ENCODE measurements around the gene CFTR.
"Not testable (repeated sequence)": the region's sequence is repeated elsewhere in the genome, so short reads cannot be mapped to it uniquely, and the experiment has no call there.

CFTR gene

GRCh38 chr7:117704063-117704462, 224.2 kb downstream of the CFTR start:
- no peak for DNase-seq (ENCODE audit: low spot score)
- in situ Hi-C loops (cut with MboI; ENCODE audit: low pct_unique_long_range_greater_than_20kb, low sequenced_read_pairs, unreplicated experiment): loop anchor here (25.0 kb wide), 1 partner anchor 242 kb away; no protein-coding TSS in a partner anchor
- TF ChIP-seq CTCF (IDR thresholded peaks at IDR 0.05; ENCODE audit: extremely low read depth, insufficient read depth, missing control alignments): no peak

GRCh38 chr7:117705630-117706029, 225.8 kb downstream of the CFTR start:
- in situ Hi-C loops (cut with MboI; ENCODE audit: low pct_unique_long_range_greater_than_20kb, low sequenced_read_pairs, unreplicated experiment): loop anchor here (25.0 kb wide), 1 partner anchor 243 kb away; no protein-coding TSS in a partner anchor
- TF ChIP-seq CTCF (IDR thresholded peaks at IDR 0.05; ENCODE audit: extremely low read depth, insufficient read depth, missing control alignments): no peak

GRCh38 chr7:117706210-117706609, 226.4 kb downstream of the CFTR start:
- no peak for TF ChIP-seq CTCF (IDR thresholded peaks at IDR 0.05; ENCODE audit: extremely low read depth, insufficient read depth, missing control alignments)
- in situ Hi-C loops (cut with MboI; ENCODE audit: low pct_unique_long_range_greater_than_20kb, low sequenced_read_pairs, unreplicated experiment): loop anchor here (25.0 kb wide), 1 partner anchor 244 kb away; no protein-coding TSS in a partner anchor
- DNase-seq (ENCODE audit: low spot score): no peak

More at GRCh38 chr7:117705630-117706029, 225.8 kb downstream of the CFTR start:
- DNase-seq (ENCODE audit: low spot score): no peak

- in situ Hi-C loops (cut with MboI; ENCODE audit: low pct_unique_long_range_greater_than_20kb, low sequenced_read_pairs, unreplicated experiment): loop anchor here (25.0 kb wide), 1 partner anchor 245 kb away; no protein-coding TSS in a partner anchor
- no peak for TF ChIP-seq CTCF (IDR thresholded peaks at IDR 0.05; ENCODE audit: extremely low read depth, insufficient read depth, missing control alignments)
- DNase-seq (ENCODE audit: low spot score): no peak
These were observed 227.3 kb downstream of the CFTR start for GRCh38 chr7:117707080-117707479.

- DNase-seq (ENCODE audit: low spot score): not testable (repeated sequence)
- in situ Hi-C loops (cut with MboI; ENCODE audit: low pct_unique_long_range_greater_than_20kb, low sequenced_read_pairs, unreplicated experiment): loop anchor here (25.0 kb wide), 1 partner anchor 246 kb away; no protein-coding TSS in a partner anchor
These were observed 228.3 kb downstream of the CFTR start for GRCh38 chr7:117708173-117708572.

GRCh38 chr7:117711556-117711955, 231.7 kb downstream of the CFTR start:
- no peak for TF ChIP-seq CTCF (IDR thresholded peaks at IDR 0.05; ENCODE audit: extremely low read depth, insufficient read depth, missing control alignments)
- DNase-seq (ENCODE audit: low spot score): no peak
- in situ Hi-C loops (cut with MboI; ENCODE audit: low pct_unique_long_range_greater_than_20kb, low sequenced_read_pairs, unreplicated experiment): loop anchor here (25.0 kb wide), 1 partner anchor 249 kb away; no protein-coding TSS in a partner anchor

GRCh38 chr7:117715784-117716445, 236.1 kb downstream of the CFTR start:
- in situ Hi-C loops (cut with MboI; ENCODE audit: low pct_unique_long_range_greater_than_20kb, low sequenced_read_pairs, unreplicated experiment): loop anchor here (25.0 kb wide), 1 partner anchor 254 kb away; no protein-coding TSS in a partner anchor
- TF ChIP-seq CTCF (IDR thresholded peaks at IDR 0.05; ENCODE audit: extremely low read depth, insufficient read depth, missing control alignments): peak; percentile 59
- peak; percentile 48 for DNase-seq (ENCODE audit: low spot score)
